Hippocampal formation (tissue), 2 donors: ENCODE results near the gene TRANK1.
"Not testable (repeated sequence)": the region's sequence is repeated elsewhere in the genome, so short reads cannot be mapped to it uniquely, and the experiment has no call there.

ENCODE experiments used
- DNase-seq, 2 donors: peaks; one replicate each; lab custom pipeline; 2025; lab: John Stamatoyannopoulos, UW

Gene TRANK1

DNA sequence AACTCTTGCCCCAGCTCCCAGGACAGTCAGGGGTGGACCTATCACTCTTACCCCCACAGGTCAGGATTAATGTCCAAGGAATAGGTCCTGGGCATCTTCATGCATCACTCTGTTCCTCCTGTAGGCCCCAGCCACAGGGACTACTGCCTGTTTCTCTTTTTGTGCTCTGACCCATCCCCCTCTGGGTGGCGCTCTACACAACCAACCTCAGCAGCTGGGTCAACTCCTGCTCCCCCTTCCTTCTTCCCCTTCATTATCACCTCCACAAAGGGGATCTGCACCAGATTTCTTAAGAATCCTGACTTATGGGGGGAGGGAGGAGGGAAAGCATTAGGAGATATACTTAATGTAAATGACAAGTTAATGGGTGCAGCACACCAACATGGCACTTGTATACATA is 12.2 kb upstream of the TRANK1 start:
- DNase-seq = no peak

DNA sequence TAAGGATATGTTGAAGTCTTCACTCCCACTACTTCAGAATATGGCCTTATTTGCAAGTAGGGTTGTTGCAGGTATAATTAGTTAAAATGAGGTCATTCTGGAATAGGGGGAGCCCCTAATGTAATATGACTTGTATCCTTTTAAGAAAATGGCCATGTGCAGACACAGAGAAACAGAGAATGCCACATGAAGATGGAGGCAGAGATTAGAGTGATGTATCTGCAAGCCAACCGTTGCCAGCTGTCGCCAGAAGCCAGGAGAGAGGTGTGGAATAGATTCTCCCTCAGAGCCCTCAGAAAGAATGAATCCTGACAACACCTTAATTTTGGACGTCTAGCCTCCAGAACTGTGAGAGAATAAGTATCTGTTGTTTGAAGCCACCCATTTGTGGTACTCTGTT is 11.3 kb upstream of the TRANK1 start:
- no peak for DNase-seq

DNA sequence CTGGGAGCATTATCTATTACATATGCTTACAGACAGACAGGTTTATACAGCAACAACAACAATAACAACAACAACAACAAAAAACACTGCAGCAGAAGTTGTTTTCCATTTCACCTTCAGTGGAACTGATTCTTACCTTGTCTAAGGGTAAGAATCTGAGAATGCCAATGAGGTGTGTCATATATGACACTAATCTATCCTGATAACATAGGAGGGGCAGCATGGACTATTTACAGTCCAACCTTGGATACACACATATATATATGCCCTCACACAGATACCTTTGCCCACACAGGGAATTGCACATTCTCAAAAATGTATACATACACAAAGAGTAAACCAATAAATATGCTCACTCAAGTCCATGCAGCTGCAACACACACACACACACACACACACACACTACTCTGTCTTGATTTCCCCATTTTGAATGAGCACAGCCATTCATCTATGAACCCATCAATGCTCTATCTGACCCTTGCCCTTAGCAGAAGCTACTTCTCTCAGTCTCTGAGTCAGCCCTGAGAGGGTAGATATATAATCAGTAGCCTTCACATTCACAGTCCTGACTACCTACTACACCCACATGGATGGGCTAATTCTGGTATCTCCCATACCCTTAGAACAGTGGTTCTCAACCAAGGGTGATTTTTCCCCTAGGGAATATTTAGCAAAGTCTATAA is 9.7 kb upstream of the TRANK1 start:
- DNase-seq = no peak

DNA sequence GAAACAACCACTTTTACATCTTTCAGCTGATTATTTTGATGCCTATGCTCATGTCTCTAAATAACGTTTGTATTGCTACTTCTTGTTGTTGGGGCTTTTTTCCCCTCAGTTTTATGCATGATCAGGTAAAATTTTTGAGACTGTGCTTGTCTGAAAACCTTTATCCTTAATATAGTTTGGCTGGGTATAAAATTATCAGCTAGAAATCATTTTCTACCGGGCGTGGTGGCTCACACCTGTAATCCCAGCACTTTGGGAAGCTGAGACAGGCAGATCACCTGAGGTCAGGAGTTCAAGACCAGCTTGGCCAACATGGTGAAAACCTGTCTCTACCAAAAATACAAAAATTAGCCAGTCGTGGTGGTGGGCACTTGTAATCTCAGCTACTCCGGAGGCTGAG is 3.0 kb upstream of the TRANK1 start:
- not testable (repeated sequence) for DNase-seq

DNA sequence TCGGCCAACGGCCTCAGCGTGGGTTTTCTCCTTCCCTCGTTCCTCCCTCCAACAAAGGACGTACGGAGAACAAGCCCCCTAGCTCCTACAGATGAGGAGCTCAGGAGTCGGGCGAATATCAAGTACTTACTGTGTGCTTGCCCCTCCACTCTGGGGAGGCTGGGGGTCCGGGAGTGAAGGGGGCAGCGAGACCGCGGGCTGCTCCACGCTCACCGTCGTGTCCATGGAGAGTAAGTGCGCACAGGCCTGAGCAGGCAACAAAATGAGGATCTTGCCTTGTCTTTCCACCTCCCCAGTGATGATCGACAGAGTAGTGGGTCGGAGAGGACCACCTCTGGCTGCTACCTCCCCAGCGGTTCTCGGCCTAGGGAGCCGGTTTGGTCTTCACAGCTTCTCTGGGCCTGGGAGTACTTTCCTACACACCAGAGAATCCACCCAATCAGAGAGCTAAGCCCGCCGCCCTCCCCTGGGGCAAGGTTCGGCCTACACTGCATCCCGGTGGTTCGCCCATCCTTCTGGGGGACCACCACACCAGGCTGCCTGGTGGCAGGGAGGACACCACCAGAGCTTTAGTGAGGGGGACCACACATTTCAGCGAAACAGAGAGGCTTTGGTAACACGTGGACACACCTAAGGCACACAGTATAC is 603 bp upstream of the TRANK1 start:
- DNase-seq = no peak

DNA sequence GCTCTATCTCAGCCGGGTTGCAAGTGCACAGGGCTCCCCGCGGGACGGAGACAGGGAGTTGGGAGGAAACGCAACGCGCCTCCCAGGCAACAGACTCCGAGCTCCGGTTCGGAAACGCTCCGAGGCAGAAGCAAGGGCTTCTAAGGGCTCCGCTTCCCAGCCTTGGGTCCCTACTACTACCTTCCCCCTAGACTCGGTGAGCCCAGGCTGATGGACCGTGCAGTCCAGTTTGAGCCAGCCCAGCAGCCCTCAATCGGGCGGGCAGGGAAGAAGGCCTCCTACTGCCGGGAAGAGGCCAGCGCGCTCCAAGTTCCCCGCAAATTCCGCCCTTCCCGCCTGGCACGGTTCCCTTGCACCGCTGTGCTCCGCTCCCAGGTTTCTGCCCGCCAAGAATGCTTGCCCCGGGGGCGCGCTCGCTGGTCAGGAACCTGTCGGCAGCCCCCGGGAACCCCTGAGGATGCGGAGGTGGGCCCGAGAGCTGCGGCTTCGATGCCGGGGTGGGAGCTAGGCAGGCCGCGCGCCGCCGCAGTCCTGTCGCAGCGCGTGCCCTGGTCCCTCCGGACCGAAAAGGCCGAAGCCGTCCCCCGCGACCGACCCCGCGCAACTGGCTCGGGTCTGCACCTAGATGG is 728 bp downstream of the TRANK1 start:
- peak; percentile 30 to 54 for DNase-seq

DNA sequence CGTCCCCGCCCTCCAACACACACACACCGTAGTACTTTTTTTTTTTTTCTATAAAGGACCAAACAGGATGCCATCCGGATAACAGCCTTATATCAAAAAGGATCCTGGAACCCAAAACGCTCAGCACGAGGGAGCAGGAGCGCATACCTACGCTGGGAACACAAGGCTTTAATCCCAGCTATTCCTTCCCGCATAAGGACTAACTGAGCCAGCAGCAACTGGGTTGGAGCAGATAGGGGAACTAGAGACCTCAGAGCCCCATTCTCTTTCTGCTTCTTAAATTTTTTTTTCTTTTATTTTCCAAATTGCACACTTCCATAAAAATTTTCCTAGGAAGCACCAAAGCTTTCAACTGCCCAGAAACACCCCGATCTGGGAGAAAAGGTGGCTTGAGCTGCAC is 1.3 kb downstream of the TRANK1 start:
- DNase-seq = peak in 1 of 2 donors; percentile 5

DNA sequence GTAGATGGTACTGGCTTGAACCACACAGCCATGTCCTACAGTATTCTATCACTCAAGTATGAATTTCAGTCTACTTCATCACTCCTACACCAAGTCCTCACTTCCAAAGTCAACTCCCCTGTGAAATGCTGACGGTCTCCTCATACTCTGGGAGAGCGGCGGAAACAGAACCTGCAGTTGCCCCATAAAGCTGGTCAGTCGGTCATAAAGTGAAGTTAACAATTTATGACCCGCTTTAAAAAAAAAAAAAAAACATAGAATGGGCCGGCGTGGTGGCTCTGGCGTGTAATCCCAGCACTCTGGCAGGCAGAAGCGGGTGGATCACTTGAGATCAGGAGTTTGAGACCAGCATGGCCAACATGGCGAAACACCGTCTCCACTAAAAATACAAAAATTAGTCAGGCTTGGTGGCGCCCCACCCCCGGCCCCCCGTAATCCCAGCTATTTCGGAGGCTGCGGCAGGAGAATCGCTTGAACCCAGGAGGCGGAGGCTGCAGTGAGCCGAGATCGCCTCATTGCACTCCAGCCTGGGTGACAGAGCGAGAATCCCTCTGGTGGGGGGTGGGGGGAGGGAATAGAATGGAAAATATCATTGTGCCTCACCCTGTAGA is 2.1 kb downstream of the TRANK1 start:
- DNase-seq = no peak

DNA sequence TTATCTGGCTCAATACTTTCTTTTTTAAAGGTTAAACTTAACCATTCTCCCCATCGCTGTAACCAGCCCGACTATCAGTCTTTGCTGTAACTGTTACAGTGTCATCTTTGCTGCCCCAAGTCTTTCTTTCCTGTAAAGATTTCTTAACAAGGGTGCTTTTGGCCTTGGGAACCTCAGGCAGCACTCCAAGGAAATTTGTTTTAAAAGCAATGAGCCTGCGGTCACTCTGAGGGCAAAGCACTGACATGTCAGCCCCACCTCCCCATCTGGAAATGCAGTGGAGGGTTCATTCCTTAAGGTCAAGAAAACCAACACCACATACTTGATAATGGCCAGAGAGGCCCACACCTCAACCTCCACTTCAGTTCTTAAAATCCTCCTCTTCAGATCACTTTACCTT is 3.2 kb downstream of the TRANK1 start:
- no peak for DNase-seq

DNA sequence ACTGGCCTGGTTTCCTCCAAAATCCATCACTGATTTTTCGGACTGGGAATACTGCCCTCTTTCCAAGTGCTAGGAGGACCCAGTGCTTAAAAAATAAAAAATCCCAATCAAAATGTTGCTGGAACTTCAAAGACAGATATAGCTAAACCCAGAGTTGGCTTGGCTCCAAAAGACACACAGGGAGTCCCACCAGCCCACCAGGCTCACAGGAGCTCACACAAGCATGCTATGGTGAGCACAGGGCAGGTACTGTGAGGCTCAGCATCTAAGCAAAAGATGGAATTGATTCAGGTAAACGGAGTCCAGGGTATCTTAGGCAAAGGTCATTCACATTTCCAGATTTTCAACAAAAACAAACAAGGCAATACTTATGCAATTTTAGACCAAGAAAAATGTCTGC is 3.7 kb downstream of the TRANK1 start:
- DNase-seq = no peak

DNA sequence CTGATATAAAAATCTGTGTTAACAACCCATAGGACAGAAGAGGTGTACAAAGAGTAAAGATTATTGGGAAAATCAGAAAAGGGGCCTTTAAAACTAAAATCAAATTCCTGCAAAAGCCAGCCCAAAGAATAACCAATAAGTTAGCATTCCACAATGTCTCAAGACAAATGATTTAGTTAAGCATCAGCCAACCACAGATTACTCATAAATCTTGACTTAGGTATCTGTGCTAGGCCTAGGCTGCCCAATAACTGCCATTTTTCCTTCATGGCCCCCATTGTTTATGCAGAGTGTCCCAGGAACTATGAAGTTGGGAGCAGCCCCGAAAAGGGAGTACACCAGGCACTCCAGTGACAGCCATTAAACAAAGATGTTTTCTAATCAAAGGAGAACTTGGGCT is 7.4 kb downstream of the TRANK1 start:
- DNase-seq = no peak

DNA sequence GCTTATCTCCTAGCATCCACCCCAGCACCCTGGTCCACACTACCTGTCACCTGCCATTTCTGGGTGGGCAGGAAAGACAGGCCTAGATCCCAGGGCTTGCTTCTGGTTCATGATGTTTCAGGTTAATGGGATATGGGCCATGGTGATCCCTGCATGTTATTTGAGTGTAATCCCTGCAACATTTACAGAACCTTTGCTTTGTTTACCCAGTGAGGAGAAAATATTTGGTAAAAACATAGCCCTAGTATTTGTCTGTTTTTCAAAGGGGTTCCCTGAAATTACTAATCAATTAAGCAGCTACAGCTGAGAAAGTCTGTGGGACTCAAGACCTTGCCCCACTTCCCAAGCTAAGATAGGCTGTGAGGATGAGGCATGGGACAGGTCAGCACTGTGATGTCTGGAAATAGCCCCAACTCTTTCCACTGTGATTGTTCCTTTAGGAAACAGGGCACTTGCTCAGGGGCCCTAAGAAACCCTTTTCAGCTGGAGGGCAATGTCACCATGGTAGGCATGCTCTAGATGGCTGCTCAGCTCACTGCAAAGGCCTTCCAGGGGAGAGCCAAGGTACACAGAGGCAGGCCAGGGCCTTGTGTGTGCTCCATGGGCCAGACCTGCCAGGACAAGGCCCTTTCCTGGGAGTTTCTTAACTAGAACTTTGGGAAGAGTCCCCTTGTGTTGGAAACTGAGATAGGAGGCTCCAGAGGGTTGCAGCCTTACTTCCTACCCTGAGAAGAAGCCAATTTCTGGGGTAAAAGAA is 11.1 kb downstream of the TRANK1 start:
- DNase-seq = no peak

DNA sequence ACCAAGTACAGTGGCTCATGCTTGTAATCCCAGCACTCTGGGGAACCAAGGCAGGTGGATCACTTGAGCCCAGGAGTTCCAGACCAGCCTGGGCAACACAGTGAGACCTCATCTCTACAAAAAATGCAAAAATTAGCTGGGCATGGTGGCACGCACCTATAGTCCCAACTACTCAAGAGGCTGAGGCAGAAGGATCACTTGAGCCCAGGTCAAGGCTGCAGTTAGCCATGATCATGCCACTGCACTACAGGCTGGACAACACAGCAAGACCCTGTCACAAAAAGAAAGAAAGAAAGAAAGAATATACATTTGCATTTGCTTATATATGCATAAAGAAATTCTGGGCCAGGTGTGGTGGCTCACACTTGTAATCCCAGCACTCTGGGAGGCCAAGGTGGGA is 13.4 kb downstream of the TRANK1 start:
- not testable (repeated sequence) for DNase-seq

DNA sequence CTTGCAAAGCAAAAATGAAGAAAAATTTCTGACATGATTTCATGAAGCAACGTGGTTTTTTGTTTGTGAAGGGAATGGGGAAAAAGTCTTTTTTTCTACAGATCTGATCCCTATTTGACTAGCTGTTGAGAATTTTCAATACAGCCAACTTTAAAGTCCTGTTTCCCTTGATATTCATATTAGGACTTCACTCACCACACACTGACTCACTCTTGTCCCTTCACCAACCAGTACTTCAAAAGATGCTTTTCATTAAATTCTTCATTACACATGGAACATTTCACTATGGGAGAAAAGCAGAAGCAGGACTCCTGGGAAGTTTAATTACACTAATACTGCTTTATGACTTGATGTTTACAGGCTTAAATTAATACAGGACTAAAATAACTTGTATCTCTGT is 16.6 kb downstream of the TRANK1 start:
- no peak for DNase-seq

DNA sequence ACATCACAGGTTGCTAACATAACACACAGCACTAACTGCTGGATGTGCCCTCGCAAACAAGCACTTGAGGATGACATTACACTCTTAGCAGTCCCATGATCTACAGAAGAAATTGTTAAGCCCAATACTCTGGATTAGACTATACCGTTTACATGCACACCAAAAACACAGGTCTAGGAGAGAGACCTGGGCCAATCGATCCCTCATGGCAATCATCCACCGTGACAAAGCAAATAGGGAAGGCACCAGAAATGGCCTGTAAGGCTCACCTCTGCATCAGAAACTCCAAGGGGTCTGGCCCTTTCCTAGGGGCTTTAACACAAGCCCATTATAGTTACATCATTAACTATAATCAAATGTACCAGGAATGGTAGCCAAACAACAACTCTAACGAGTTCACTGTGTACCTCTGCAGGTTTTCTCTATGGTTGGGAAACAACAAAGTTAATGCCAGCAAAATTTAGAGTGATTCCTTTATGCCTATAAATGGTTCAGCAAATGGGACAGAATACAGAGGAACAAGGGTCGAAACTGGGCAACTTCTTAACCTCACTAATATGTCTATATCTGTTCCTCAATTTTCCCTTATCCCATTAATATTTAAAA is 18.5 kb downstream of the TRANK1 start:
- DNase-seq = no peak

DNA sequence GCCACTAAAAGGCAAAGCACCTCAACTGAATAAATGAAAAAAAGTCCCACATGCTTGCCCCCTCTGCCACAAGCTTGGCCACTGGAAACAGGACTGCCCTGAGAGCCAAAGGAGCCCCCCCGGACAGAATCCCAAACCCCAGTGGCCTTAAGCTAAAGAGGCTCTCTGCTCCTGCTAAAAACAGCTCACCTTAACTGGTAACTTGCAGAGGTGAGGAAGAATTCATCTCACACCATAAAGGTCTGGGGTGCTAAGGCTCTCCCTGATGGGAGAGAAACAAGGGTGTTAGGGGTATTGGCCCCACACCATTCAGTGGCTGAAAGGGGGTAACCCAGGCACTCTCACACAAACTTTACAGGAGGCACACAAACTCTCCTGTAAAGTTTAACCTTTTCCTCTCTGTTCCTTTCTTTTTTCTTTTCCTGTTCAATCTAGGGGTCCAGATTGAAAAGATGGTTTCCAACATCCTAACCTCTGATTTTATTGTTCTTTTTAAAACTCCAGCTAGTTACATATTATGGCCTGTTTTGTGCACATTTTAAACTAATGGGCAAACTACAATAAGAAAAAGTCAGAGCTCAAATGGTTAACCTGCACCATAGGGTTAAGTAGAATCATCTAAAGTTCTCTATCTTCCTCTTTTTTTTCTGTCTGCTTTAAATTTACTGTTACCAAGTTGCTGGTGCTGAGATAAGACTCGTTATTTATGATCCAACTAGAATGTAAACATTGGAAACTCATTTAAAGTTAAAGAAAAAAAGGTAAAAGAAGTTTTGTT is 19.9 kb downstream of the TRANK1 start:
- no peak for DNase-seq

DNA sequence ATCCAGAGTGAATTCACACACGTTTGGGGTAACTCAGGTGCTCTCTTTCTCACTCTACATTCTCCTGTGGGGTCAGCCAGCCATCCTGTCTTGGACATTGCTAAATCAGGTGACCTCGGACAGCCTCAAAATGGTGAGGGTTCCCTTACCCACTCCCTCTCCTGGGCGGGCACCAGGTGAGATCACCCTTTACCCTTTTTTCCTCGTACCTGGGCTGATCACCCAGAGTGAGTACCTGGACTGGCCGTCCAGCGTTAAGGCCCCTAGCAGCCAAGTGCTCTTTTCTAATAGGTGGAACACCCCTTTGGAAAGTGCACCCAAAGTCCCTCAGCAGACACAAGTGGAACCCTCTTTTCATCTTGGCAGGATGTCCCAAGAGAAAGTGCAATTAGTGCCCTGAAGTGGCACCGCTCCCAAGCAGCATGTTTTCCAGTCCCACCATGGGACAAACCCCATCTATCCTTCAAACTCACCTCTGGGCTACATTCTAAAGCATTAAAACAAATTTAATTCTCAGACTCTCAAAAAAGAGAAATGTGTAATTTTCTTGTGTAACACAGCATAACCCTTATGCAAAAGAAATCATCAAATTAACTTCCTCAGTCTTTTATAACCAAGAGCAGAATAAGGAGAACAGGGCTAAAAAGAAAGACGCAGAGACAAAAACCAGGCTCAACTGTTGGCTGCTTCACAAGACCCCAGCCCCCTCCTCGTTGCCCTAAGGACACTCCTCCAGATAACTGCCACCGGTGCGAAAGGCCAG is 20.7 kb downstream of the TRANK1 start:
- DNase-seq = no peak

DNA sequence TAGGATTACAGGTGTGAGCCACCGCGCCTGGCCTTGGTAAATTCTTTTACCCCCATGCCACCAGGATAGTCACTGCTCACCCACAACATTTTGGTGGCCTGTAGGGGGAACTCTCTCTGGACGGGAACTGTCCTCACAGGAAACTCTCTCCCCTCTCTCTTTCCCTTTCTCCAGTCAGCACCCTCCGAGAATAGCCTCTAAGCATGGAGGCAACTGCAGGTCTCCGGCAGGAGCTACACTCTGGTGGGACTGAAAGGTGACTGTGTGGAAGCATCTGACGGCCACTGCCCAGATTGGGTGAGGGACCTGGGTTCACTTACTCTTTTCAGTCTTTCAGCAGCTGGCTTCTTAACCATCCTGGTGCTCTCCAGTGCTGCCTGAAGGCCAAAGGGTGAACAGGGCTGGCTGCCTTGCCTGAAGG is 21.3 kb downstream of the TRANK1 start:
- no peak for DNase-seq

DNA sequence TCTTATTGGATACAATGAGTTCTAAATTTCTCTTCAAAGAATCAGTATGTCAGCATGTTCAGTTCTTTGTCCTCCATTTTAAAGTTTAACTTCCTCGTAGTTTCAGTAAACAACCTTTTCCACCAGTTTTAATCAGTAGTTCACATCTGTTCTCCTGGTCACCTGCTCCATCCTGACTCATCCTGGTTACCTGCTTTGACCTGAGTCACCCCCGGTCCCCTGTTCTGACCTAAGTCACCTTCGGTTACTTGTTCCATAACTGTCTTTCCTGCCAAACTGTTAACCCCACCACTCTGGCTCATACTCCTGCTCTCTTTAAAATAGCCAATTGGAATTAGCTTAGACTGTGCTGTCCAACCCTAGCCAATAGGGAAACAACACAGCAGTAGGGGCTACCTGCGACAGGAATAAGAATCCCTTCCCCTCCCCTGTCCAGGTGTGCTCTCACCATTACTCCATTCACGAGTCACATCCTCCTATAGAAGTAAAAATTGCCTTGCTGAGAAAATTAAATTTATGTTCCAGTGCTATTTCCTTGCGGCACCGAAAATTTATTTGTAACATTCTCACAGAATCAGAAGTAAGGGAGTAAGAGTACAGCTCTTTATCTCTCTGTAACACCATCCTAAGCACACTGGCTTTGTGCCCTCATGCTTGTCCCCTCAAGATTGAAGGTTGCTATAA is 23.8 kb downstream of the TRANK1 start:
- no peak for DNase-seq
